Measurements from ENCODE around the gene CDK13. TPM values are rescaled to one million over a fixed set of nuclear protein-coding genes. Genes with fewer than 3 reads are reported as not detected.

CDK13 gene
- total RNA-seq (100 to 1,000 TPM in 1 of 2 donors, 10 to 100 TPM in 1; 43.3 to 124 TPM), polyA plus RNA-seq (10 to 100 TPM; 13.3 to 18.3 TPM)
- long read RNA-seq, donor 1, full-length matches to known transcripts, result 16 of 16 reads
- long read RNA-seq, donor 1, partial matches to known transcripts, result 0 of 16 reads
- long read RNA-seq, donor 1, other reads (novel, unspliced or antisense), result 0 of 16 reads
- long read RNA-seq, donor 2, full-length matches to known transcripts, result 7 of 7 reads
- long read RNA-seq, donor 2, partial matches to known transcripts, result 0 of 7 reads
- long read RNA-seq, donor 2, other reads (novel, unspliced or antisense), result 0 of 7 reads
- long read RNA-seq, donor 3, full-length matches to known transcripts, result 7 of 7 reads
- long read RNA-seq, donor 3, partial matches to known transcripts, result 0 of 7 reads
- long read RNA-seq, donor 3, other reads (novel, unspliced or antisense), result 0 of 7 reads
- long read RNA-seq, donor 4, transcript CDK13-213 (1 exons, 1,901 nt), result major isoform, 5 of 9 reads
- long read RNA-seq, donor 4, partial matches to known transcripts, result 0 of 9 reads
- long read RNA-seq, donor 4, other reads (novel, unspliced or antisense), result 0 of 9 reads
- long read RNA-seq, donor 5, full-length matches to known transcripts, result 12 of 39 reads
- long read RNA-seq, donor 5, partial matches to known transcripts, result 27 of 39 reads
- long read RNA-seq, donor 5, other reads (novel, unspliced or antisense), result 0 of 39 reads

DNA sequence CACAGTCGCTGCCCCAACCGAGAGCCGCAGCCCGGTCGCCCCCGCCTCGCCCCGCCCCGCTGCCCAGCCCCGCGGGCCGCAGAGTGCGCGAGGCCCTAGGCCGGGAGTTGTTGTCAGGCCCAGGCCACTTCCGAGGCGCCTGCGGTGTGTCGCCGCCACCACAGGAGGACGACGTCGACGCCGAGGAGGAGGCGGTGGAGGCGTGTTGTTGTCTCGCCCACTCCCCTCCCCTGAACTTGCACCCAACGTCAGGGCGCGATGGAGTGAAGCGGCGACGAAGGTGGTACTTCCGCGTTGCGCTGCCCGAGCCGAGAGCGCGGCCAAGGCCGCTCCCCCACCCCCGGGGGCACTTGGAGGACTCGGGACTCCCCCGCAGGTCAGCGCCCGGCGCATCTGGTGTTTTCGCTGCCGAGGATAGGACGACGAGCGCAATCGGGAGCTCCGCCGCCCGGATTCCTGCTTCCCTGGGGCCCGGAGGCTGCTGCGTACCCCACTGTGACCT, at the start of gene CDK13:
TSS of gene CDK13 (plus strand) at position 286 of the 502 bp plus-strand sequence. CDS start 386 bp downstream, outside the sequence.
- Histone ChIP-seq H3K36me3 (ENCODE audit: control insufficient read depth in 4 of 4, insufficient read depth in 4 of 4, low read length in 4 of 4) (peaks cover 0 to 7% (median 0%) of the 10 kb centered on the region in 4 donors), H3K9ac (ENCODE audit: insufficient read depth in 1 of 2, low read length in 2 of 2) (peak within 1 kb of the TSS; percentile 80), H3K27me3 (ENCODE audit: control insufficient read depth in 3 of 3, insufficient read depth in 3 of 3, low read length in 2 of 3) (no peaks in the 10 kb centered on the region), H3K27ac (ENCODE audit: low read depth in 1 of 2, low read length in 1 of 2) (peak within 1 kb of the TSS; percentile 99 to 100), H3K4me1 (ENCODE audit: control insufficient read depth in 5 of 5, insufficient read depth in 5 of 5, low read length in 5 of 5) (peaks cover 0 to 33% (median 13%) of the 10 kb centered on the region in 5 donors), H3K4me3 (peak within 1 kb of the TSS; percentile 92), H3K9me3 (ENCODE audit: control insufficient read depth in 4 of 4, insufficient read depth in 3 of 4, low read length in 3 of 4) (peaks cover 0 to 3% (median 0%) of the 10 kb centered on the region in 4 donors)
- peak; percentile 83 to 87 (median 85) for DNase-seq
- 1% methylated on average over 34 to 59 of the region's 59 CpGs for WGBS, 2 donors
- ATAC-seq (ENCODE audit: insufficient read depth, low FRiP score), result peak; percentile 60
- TF ChIP-seq, protein P1, sequence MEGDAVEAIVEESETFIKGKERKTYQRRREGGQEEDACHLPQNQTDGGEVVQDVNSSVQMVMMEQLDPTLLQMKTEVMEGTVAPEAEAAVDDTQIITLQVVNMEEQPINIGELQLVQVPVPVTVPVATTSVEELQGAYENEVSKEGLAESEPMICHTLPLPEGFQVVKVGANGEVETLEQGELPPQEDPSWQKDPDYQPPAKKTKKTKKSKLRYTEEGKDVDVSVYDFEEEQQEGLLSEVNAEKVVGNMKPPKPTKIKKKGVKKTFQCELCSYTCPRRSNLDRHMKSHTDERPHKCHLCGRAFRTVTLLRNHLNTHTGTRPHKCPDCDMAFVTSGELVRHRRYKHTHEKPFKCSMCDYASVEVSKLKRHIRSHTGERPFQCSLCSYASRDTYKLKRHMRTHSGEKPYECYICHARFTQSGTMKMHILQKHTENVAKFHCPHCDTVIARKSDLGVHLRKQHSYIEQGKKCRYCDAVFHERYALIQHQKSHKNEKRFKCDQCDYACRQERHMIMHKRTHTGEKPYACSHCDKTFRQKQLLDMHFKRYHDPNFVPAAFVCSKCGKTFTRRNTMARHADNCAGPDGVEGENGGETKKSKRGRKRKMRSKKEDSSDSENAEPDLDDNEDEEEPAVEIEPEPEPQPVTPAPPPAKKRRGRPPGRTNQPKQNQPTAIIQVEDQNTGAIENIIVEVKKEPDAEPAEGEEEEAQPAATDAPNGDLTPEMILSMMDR (IDR thresholded peaks at IDR 0.05; ENCODE audit: control extremely low read depth, extremely low read depth), result no peak

DNA sequence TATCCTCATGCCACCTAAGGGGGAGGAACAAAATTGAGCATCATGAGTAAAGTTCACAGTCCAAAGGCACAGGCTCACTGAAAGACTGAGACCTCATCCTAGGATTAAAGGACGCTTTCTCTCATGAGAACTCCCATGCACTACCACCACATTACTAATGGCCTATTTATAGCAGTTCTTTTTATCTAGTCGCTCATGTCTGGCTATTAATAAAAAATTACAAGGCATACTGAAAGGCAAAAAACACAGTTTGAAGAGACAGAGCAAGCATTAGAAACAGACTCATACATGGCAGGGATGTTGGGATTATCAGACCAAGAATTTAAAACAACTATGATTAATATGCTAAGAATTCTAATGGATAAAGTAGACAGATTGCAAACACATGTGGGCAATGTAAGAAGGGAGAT, 46.0 kb upstream of the CDK13 start:
- ATAC-seq (ENCODE audit: insufficient read depth, low FRiP score) (no peak), DNase-seq (no peak)
- Histone ChIP-seq H3K9me3 (ENCODE audit: control insufficient read depth in 4 of 4, insufficient read depth in 3 of 4, low read length in 3 of 4) (peaks cover 0 to 7% (median 0%) of the 10 kb centered on the region in 4 donors), H3K27me3 (ENCODE audit: control insufficient read depth in 3 of 3, insufficient read depth in 3 of 3, low read length in 2 of 3) (no peaks in the 10 kb centered on the region), H3K9ac (ENCODE audit: insufficient read depth in 1 of 2, low read length in 2 of 2) (no peak overlapping the region), H3K27ac (ENCODE audit: low read depth in 1 of 2, low read length in 1 of 2) (no peak overlapping the region), H3K4me1 (ENCODE audit: control insufficient read depth in 5 of 5, insufficient read depth in 5 of 5, low read length in 5 of 5) (no peaks in the 10 kb centered on the region), H3K36me3 (ENCODE audit: control insufficient read depth in 4 of 4, insufficient read depth in 4 of 4, low read length in 4 of 4) (no peaks in the 10 kb centered on the region), H3K4me3 (no peak overlapping the region)
- WGBS, 2 donors, result 88 to 92% methylated on average over 2 of the region's 2 CpGs
- TF ChIP-seq, protein P1 (IDR thresholded peaks at IDR 0.05; ENCODE audit: control extremely low read depth, extremely low read depth), result no peak

DNA sequence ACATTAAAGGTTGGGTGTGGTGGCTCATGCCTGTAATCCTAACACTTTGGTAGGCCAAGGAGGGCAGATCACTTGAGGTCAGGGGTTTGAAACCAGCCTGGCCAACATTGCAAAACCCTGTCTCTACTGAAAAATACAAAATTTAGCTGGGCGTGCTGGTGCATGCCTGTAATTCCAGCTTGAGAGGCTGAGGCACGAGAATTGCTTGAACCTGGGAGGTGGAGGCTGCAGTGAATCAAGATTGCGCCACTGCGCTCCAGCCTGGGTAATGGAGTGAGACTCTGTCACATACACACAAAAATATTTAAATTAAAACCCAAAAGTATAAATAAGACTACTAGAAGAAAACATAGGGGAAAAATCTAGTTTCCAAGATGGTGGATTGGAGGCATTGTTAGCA, 41.9 kb upstream of the CDK13 start:
- Histone ChIP-seq H3K27ac (ENCODE audit: low read depth in 1 of 2, low read length in 1 of 2) (no peak overlapping the region), H3K4me1 (ENCODE audit: control insufficient read depth in 5 of 5, insufficient read depth in 5 of 5, low read length in 5 of 5) (no peaks in the 10 kb centered on the region), H3K27me3 (ENCODE audit: control insufficient read depth in 3 of 3, insufficient read depth in 3 of 3, low read length in 2 of 3) (no peaks in the 10 kb centered on the region), H3K9ac (ENCODE audit: insufficient read depth in 1 of 2, low read length in 2 of 2) (no peak overlapping the region), H3K4me3 (no peak overlapping the region), H3K36me3 (ENCODE audit: control insufficient read depth in 4 of 4, insufficient read depth in 4 of 4, low read length in 4 of 4) (no peaks in the 10 kb centered on the region), H3K9me3 (ENCODE audit: control insufficient read depth in 4 of 4, insufficient read depth in 3 of 4, low read length in 3 of 4) (peaks cover 0 to 7% (median 3%) of the 10 kb centered on the region in 4 donors)
- no peak for DNase-seq
- WGBS, 2 donors, result 94 to 97% methylated on average over 4 of the region's 4 CpGs
- TF ChIP-seq, protein P1 (IDR thresholded peaks at IDR 0.05; ENCODE audit: control extremely low read depth, extremely low read depth), result no peak
- no peak for ATAC-seq (ENCODE audit: insufficient read depth, low FRiP score)
